Measurements from ENCODE around the gene FBXO48.

DNA sequence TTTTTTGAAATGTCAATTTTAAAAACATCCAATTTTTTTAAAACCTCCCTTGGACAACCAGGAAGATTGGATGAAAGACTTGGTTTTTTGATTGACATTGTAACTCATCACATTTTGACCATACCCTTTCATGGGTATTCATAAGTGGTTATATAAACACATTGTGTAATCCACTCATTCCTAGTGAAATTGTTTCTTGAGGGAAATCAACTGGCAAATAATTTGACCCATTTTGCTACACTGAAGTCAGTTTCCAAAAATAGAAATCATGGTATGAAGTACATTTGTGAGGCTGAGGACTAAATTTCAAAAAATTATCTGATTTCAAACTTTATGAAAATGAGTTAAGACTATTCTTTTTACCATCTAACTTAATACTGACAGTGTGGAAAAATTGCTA lies 31.5 kb downstream of the FBXO48 start:
- no peak for TF ChIP-seq CTCF (IDR thresholded peaks at IDR 0.05)
- no peak for TF ChIP-seq SIN3A (IDR thresholded peaks at IDR 0.05; ENCODE audit: borderline replicate concordance, insufficient read depth, low read depth, low read length)
- TF ChIP-seq, protein P1, sequence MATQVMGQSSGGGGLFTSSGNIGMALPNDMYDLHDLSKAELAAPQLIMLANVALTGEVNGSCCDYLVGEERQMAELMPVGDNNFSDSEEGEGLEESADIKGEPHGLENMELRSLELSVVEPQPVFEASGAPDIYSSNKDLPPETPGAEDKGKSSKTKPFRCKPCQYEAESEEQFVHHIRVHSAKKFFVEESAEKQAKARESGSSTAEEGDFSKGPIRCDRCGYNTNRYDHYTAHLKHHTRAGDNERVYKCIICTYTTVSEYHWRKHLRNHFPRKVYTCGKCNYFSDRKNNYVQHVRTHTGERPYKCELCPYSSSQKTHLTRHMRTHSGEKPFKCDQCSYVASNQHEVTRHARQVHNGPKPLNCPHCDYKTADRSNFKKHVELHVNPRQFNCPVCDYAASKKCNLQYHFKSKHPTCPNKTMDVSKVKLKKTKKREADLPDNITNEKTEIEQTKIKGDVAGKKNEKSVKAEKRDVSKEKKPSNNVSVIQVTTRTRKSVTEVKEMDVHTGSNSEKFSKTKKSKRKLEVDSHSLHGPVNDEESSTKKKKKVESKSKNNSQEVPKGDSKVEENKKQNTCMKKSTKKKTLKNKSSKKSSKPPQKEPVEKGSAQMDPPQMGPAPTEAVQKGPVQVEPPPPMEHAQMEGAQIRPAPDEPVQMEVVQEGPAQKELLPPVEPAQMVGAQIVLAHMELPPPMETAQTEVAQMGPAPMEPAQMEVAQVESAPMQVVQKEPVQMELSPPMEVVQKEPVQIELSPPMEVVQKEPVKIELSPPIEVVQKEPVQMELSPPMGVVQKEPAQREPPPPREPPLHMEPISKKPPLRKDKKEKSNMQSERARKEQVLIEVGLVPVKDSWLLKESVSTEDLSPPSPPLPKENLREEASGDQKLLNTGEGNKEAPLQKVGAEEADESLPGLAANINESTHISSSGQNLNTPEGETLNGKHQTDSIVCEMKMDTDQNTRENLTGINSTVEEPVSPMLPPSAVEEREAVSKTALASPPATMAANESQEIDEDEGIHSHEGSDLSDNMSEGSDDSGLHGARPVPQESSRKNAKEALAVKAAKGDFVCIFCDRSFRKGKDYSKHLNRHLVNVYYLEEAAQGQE (IDR thresholded peaks at IDR 0.05; ENCODE audit: insufficient read depth in 1 of 2, low read depth in 2 of 2, low read length in 1 of 2) = no peak

All from Panc1 (cell line).